WTC11 (cell line): ENCODE data around the gene ABCC4. TPM values are rescaled to one million over a fixed set of nuclear protein-coding genes. Genes with fewer than 3 reads are reported as not detected.

Experiments
- ATAC-seq: fragments of 200-7000 bp; cut with Tn5 transposase; 2 replicates; pipeline ENCODE4 v1.10.0; 2021; ENCODE audit warnings: mild to moderate bottlenecking, moderate library complexity
- CTCF ChIA-PET: fragments of 300-600 bp; sonication (Branson Sonifier 250); formaldehyde crosslinking; loops from one replicate; lab custom pipeline; 2021; ENCODE audit warnings: antibody characterized with exemption; lab: Charles Lee
- POLR2A ChIA-PET: fragments of 350-600 bp; sonication (Branson Sonifier 250); formaldehyde crosslinking; loops from one replicate; lab custom pipeline; 2021; ENCODE audit warnings: antibody characterized with exemption; lab: Charles Lee
- DNase-seq: peaks from one replicate; pipeline ENCODE4 v3.0.0; 2021; ENCODE audit warnings: low spot score
- H3K27ac Mint-ChIP-seq: 2 replicates; pipeline ENCODE4 v1.8.0; 2021; ENCODE audit warnings: mixed read lengths
- H3K27me3 Mint-ChIP-seq: 2 replicates; pipeline ENCODE4 v1.8.0; 2021; ENCODE audit warnings: low read depth, mild to moderate bottlenecking, moderate library complexity, mixed read lengths
- H3K36me3 Mint-ChIP-seq: 2 replicates; pipeline ENCODE4 v1.8.0; 2021; ENCODE audit warnings: mixed read lengths
- H3K4me1 Mint-ChIP-seq: 2 replicates; pipeline ENCODE4 v1.8.0; 2022; ENCODE audit warnings: mixed read lengths
- H3K4me3 Mint-ChIP-seq: 2 replicates; pipeline ENCODE4 v1.8.0; 2021; ENCODE audit warnings: mild to moderate bottlenecking, moderate library complexity, mixed read lengths
- H3K9me3 Mint-ChIP-seq: 2 replicates; pipeline ENCODE4 v1.8.0; 2021; ENCODE audit warnings: mixed read lengths
- CREM ChIP-seq: sonication (generic); formaldehyde crosslinking; IDR thresholded peaks from 2 replicates; pipeline ENCODE4 v1.8.1; 2022; ENCODE audit warnings: mild to moderate bottlenecking, missing genetic modification reagents, moderate library complexity
- ELF4 ChIP-seq: sonication (generic); formaldehyde crosslinking; IDR thresholded peaks from 2 replicates; pipeline ENCODE4 v1.8.1; 2022; ENCODE audit warnings: low read depth, mild to moderate bottlenecking, moderate library complexity, missing genetic modification reagents
- ETV6 ChIP-seq: sonication (generic); formaldehyde crosslinking; IDR thresholded peaks from 2 replicates; pipeline ENCODE4 v1.8.1; 2022; ENCODE audit warnings: mild to moderate bottlenecking, missing genetic modification reagents
- HMGXB4 ChIP-seq: sonication (generic); formaldehyde crosslinking; IDR thresholded peaks from 2 replicates; pipeline ENCODE4 v1.8.1; 2023; ENCODE audit warnings: mild to moderate bottlenecking, moderate library complexity, missing genetic modification reagents
- KAT7 ChIP-seq: sonication (generic); formaldehyde crosslinking; IDR thresholded peaks from 2 replicates; pipeline ENCODE4 v1.8.1; 2023; ENCODE audit warnings: missing genetic modification reagents, mild to moderate bottlenecking, borderline replicate concordance
- NFE2L1 ChIP-seq: sonication (generic); formaldehyde crosslinking; IDR thresholded peaks from 2 replicates; pipeline ENCODE4 v1.8.1; 2023; ENCODE audit warnings: missing genetic modification reagents
- PRDM15 ChIP-seq: sonication (generic); formaldehyde crosslinking; IDR thresholded peaks from 2 replicates; pipeline ENCODE4 v1.8.0; 2022; ENCODE audit warnings: missing genetic modification reagents
- SOX15 ChIP-seq: fragments of 250-450 bp; sonication (Bioruptor Pico); IDR thresholded peaks from 2 replicates; pipeline ENCODE4 v1.9.0; 2021; ENCODE audit warnings: mild to moderate bottlenecking
- USF2 ChIP-seq: sonication (generic); formaldehyde crosslinking; IDR thresholded peaks from 2 replicates; pipeline ENCODE4 v1.8.1; 2023; ENCODE audit warnings: mild to moderate bottlenecking, missing genetic modification reagents, moderate library complexity
- ZNF317 ChIP-seq: sonication (generic); formaldehyde crosslinking; IDR thresholded peaks from 2 replicates; pipeline ENCODE4 v1.8.1; 2023; ENCODE audit warnings: low read depth, mild to moderate bottlenecking, moderate library complexity, missing genetic modification reagents, borderline replicate concordance
- ZNF423 ChIP-seq: fragments of 250-450 bp; sonication (Bioruptor Pico); IDR thresholded peaks from 2 replicates; pipeline ENCODE4 v2.1.2; 2022; ENCODE audit warnings: mild to moderate bottlenecking, moderate library complexity
- total RNA-seq: library from RNA; stranded (reverse); gene quantifications from 3 replicates; pipeline ENCODE4 v1.2.3, GENCODE V29; 2021
- TF ChIP-seq, protein P1 (sequence below): fragments of 250-450 bp; sonication (Bioruptor Pico); IDR thresholded peaks from 2 replicates; pipeline ENCODE4 v1.9.0; 2021; ENCODE audit warnings: mild to moderate bottlenecking, borderline replicate concordance
- TF ChIP-seq, protein P2 (sequence below): sonication (generic); formaldehyde crosslinking; IDR thresholded peaks from 2 replicates; pipeline ENCODE4 v1.8.1; 2023; ENCODE audit warnings: mild to moderate bottlenecking, missing genetic modification reagents

ABCC4 gene
- total RNA-seq, 1 experiment from 2014 or later = 7.2 TPM

DNA sequence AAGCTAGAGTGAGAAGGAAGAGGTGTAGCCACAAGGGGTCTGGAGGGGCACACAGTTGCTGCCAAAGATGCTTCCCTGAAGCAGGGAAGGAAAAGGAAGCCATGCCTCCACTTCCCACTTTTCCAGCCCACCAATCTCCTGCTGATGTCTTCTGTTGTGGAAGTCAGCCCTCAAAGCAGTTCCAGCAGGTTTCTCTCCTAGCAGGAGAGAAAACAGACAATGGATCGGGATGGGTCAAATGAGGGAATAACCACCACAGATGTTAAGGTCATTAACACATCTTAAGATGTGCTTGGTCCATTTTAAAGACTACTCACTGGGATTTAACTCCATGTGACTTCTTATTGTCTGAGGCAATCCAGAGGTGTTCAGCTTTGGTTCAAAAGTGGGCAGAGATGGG is 304.8 kb downstream of the ABCC4 start:
- peaks cover 52% of the 10 kb centered on the region for H3K4me1 Mint-ChIP-seq
- CTCF ChIA-PET = interaction anchor here (0.6 kb wide), 1 partner anchor 556 kb away, joined by 6 read pairs; no protein-coding TSS in a partner anchor

DNA sequence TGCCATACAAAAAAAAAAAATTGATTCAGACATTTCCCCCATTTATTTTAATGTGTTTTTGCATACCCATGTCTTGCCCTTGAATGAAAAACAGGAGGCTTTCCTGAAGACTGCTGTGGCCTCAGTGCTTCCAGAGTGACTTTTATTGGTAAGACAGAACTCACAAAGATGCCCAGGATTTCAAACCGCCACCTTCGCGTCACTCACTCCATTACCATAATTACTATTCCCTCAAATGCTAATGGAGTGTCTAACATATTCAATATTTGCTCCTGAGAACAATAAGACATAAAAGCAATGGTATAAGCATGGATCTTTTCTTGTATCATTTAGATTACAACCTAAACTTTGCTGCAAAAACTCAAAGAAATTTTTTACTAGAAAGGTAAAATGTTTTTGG is 306.7 kb downstream of the ABCC4 start:
- Mint-ChIP-seq H3K9me3 (peaks cover 14% of the 10 kb centered on the region), H3K4me1 (peaks cover 52% of the 10 kb centered on the region), H3K36me3 (0 out of 2 replicates have a peak, but pooled peaks cover 4% of the 10 kb centered on the region), H3K27ac (no peak overlapping the region), H3K4me3 (no peak overlapping the region), H3K27me3 (peaks cover 3% of the 10 kb centered on the region; the same call in 1 of the 2 replicates)
- ChIA-PET POLR2A (no interaction called here), CTCF (no interaction called here)
- DNase-seq (no peak), ATAC-seq (no peak)
- TF ChIP-seq SOX15 = no peak
- TF ChIP-seq HMGXB4 (CRISPR knock-in tag) = no peak
- no peak for TF ChIP-seq KAT7 (CRISPR knock-in tag)
- no peak for TF ChIP-seq NFE2L1 (CRISPR knock-in tag)
- no peak for TF ChIP-seq ZNF317 (CRISPR knock-in tag)
- TF ChIP-seq, protein P1, sequence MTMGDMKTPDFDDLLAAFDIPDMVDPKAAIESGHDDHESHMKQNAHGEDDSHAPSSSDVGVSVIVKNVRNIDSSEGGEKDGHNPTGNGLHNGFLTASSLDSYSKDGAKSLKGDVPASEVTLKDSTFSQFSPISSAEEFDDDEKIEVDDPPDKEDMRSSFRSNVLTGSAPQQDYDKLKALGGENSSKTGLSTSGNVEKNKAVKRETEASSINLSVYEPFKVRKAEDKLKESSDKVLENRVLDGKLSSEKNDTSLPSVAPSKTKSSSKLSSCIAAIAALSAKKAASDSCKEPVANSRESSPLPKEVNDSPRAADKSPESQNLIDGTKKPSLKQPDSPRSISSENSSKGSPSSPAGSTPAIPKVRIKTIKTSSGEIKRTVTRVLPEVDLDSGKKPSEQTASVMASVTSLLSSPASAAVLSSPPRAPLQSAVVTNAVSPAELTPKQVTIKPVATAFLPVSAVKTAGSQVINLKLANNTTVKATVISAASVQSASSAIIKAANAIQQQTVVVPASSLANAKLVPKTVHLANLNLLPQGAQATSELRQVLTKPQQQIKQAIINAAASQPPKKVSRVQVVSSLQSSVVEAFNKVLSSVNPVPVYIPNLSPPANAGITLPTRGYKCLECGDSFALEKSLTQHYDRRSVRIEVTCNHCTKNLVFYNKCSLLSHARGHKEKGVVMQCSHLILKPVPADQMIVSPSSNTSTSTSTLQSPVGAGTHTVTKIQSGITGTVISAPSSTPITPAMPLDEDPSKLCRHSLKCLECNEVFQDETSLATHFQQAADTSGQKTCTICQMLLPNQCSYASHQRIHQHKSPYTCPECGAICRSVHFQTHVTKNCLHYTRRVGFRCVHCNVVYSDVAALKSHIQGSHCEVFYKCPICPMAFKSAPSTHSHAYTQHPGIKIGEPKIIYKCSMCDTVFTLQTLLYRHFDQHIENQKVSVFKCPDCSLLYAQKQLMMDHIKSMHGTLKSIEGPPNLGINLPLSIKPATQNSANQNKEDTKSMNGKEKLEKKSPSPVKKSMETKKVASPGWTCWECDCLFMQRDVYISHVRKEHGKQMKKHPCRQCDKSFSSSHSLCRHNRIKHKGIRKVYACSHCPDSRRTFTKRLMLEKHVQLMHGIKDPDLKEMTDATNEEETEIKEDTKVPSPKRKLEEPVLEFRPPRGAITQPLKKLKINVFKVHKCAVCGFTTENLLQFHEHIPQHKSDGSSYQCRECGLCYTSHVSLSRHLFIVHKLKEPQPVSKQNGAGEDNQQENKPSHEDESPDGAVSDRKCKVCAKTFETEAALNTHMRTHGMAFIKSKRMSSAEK = no peak

More for the DNA sequence above, 304.8 kb downstream of the ABCC4 start:
- Mint-ChIP-seq H3K27me3 (no peaks in the 10 kb centered on the region; the same call in 1 of the 2 replicates), H3K36me3 (no peaks in the 10 kb centered on the region), H3K9me3 (peaks cover 5% of the 10 kb centered on the region), H3K4me3 (no peak overlapping the region), H3K27ac (peak overlapping the region; percentile 47; the same call in 1 of the 2 replicates)
- POLR2A ChIA-PET = no interaction called here
- no peak for DNase-seq
- ATAC-seq = peak; percentile 81
- TF ChIP-seq USF2 (CRISPR knock-in tag) = peak; percentile 45; the same call in 1 of the 2 replicates
- peak; percentile 30; the same call in 1 of the 2 replicates for TF ChIP-seq CREM
- peak; percentile 95 for TF ChIP-seq ETV6 (CRISPR knock-in tag)
- peak; percentile 37; the same call in 1 of the 2 replicates for TF ChIP-seq ZNF423 (CRISPR knock-in tag)
- TF ChIP-seq PRDM15 (CRISPR knock-in tag) = peak; percentile 90
- no peak for TF ChIP-seq ELF4 (CRISPR knock-in tag)
- TF ChIP-seq, protein P2, sequence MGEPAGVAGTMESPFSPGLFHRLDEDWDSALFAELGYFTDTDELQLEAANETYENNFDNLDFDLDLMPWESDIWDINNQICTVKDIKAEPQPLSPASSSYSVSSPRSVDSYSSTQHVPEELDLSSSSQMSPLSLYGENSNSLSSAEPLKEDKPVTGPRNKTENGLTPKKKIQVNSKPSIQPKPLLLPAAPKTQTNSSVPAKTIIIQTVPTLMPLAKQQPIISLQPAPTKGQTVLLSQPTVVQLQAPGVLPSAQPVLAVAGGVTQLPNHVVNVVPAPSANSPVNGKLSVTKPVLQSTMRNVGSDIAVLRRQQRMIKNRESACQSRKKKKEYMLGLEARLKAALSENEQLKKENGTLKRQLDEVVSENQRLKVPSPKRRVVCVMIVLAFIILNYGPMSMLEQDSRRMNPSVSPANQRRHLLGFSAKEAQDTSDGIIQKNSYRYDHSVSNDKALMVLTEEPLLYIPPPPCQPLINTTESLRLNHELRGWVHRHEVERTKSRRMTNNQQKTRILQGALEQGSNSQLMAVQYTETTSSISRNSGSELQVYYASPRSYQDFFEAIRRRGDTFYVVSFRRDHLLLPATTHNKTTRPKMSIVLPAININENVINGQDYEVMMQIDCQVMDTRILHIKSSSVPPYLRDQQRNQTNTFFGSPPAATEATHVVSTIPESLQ (CRISPR knock-in tag) = no peak
- TF ChIP-seq, all 79 proteins: peak for 5
